Prostate gland (tissue), 2 donors: ENCODE measurements around the gene LRRC3B. TPM values are rescaled to one million over a fixed set of nuclear protein-coding genes. Genes with fewer than 3 reads are reported as not detected.

ENCODE experiments used
- DNase-seq: peaks from one replicate; pipeline ENCODE4 v3.0.0-alpha.2; 2019; ENCODE audit warnings: low spot score
- H3K27ac ChIP-seq, 2 donors: fragments of 200-600 bp; sonication (generic); 2 replicates each; pipeline ENCODE4 v1.5.1; 2017 to 2019
- H3K27me3 ChIP-seq: fragments of 200-600 bp; sonication (generic); replicated peaks from 2 replicates; pipeline ENCODE4 v1.5.1; 2019; ENCODE audit not compliant: insufficient read depth
- H3K36me3 ChIP-seq, 2 donors: fragments of 200-600 bp; sonication (generic); 1 replicate in 1 of 2; 2 replicates in 1 of 2; pipeline versions ENCODE4 v1.5.1 to v1.8.1; 2017 to 2019
- H3K4me1 ChIP-seq: fragments of 200-600 bp; sonication (generic); replicated peaks from 2 replicates; pipeline ENCODE4 v1.5.1; 2019
- H3K4me3 ChIP-seq, 2 donors: fragments of 200-600 bp; sonication (generic); 2 replicates each; pipeline ENCODE4 v1.5.1; 2017 to 2019
- H3K9me3 ChIP-seq: fragments of 200-600 bp; sonication (generic); 2 replicates; pipeline ENCODE4 v1.5.1; 2017
- POLR2A ChIP-seq: fragments of 450-650 bp; IDR thresholded peaks from one replicate; pipeline ENCODE4 v1.6.1; 2016; ENCODE audit warnings: antibody characterized with exemption, mild to moderate bottlenecking
- POLR2AphosphoS5 ChIP-seq: sonication (generic); formaldehyde crosslinking; IDR thresholded peaks from one replicate; pipeline ENCODE4 v1.6.1; 2017; ENCODE audit warnings: antibody characterized with exemption
- WGBS: methylation state at CpG from one replicate; pipeline ENCODE4 v1.1.5; 2018; 5-methylcytosine and 5-hydroxymethylcytosine counted together
- intact Hi-C: fragments of 100-400 bp; cut with DNase I; formaldehyde crosslinking; loops from one replicate; pipeline ENCODE4 v1.14.2; 2022
- total RNA-seq, 2 donors: library from RNA; depleted of rRNA; stranded (reverse); fragments of >200 nt; gene quantifications; one replicate each; pipeline ENCODE4 v1.1.0, GENCODE V29; 2016
- TF ChIP-seq, protein P1 (sequence below), 4 experiments: fragments of 200-600 bp in 2 of 4; fragments of 450-650 bp in 2 of 4; sonication (generic) in 2 of 4; IDR thresholded peaks; 1 replicate in 3 of 4; 2 replicates in 1 of 4; pipeline ENCODE4 v1.5.1; 2016 to 2019; ENCODE audit warnings: antibody characterized with exemption in 4 of 4, mild to moderate bottlenecking in 2 of 4, moderate library complexity in 2 of 4

LRRC3B gene
- total RNA-seq, 2 donors from 2014 or later = 0.09 to 1.5 TPM

DNA sequence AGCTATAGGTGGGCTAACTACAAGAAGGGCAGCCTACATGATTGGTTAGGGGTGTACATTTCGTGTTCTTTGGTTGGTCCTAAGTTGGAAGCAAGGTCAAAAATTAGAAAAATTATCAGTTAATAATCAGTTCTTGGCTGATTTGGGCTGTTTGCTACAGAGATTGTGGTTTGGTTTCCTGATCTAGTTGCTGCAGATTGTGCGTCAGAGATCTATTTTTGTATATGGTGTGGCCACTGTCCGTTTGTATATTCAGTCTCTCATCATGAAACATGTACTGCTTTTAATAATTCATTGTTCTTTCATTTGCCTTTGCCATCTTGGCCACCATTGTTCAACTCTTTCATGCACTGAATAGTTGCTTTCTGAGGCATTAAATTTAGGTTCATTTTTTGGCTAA, 80.9 kb downstream of the LRRC3B start:
- DNase-seq = no peak
- Histone ChIP-seq H3K9me3 (no peaks in the 10 kb centered on the region), H3K27me3 (no peaks in the 10 kb centered on the region), H3K4me3 (no peak overlapping the region), H3K4me1 (no peaks in the 10 kb centered on the region), H3K27ac (no peak overlapping the region), H3K36me3 (no peaks in the 10 kb centered on the region)
- TF ChIP-seq POLR2AphosphoS5 (no peak), POLR2A (no peak)
- TF ChIP-seq, protein P1, sequence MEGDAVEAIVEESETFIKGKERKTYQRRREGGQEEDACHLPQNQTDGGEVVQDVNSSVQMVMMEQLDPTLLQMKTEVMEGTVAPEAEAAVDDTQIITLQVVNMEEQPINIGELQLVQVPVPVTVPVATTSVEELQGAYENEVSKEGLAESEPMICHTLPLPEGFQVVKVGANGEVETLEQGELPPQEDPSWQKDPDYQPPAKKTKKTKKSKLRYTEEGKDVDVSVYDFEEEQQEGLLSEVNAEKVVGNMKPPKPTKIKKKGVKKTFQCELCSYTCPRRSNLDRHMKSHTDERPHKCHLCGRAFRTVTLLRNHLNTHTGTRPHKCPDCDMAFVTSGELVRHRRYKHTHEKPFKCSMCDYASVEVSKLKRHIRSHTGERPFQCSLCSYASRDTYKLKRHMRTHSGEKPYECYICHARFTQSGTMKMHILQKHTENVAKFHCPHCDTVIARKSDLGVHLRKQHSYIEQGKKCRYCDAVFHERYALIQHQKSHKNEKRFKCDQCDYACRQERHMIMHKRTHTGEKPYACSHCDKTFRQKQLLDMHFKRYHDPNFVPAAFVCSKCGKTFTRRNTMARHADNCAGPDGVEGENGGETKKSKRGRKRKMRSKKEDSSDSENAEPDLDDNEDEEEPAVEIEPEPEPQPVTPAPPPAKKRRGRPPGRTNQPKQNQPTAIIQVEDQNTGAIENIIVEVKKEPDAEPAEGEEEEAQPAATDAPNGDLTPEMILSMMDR (IDR thresholded peaks at IDR 0.05) = no peak
- intact Hi-C loops = no loop called here
- WGBS = 89% methylated on average over 3 of the region's 3 CpGs

DNA sequence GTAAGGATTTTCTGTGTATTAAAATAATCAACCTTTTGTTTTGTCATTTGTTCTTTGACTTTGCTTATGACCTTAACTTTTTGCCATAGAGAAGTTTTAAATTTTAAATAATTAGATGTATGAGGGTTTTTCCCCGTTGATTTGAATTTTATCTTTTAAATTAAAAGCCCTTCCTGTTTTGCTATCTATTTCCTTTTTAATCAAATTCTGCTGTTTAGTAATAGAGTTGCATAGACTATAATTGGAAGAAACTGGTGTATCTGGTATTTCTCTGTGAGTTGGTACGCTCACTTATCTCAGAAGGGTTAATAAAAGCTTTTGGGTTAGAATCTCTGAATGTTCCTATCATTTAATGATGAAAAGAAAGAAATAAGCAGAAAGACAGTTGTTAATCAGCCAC, 82.2 kb downstream of the LRRC3B start:
- H3K27ac ChIP-seq = no peak overlapping the region
- H3K9me3 ChIP-seq = no peaks in the 10 kb centered on the region
- WGBS = 95% methylated on average over 2 of the region's 2 CpGs
- H3K27me3 ChIP-seq = no peaks in the 10 kb centered on the region
- no peaks in the 10 kb centered on the region for H3K4me1 ChIP-seq
- no peaks in the 10 kb centered on the region for H3K36me3 ChIP-seq
- no peak for DNase-seq
- TF ChIP-seq, protein P1 (IDR thresholded peaks at IDR 0.05) = no peak
- TF ChIP-seq POLR2A (no peak), POLR2AphosphoS5 (no peak)
- H3K4me3 ChIP-seq = no peak overlapping the region
- intact Hi-C loops = no loop called here

DNA sequence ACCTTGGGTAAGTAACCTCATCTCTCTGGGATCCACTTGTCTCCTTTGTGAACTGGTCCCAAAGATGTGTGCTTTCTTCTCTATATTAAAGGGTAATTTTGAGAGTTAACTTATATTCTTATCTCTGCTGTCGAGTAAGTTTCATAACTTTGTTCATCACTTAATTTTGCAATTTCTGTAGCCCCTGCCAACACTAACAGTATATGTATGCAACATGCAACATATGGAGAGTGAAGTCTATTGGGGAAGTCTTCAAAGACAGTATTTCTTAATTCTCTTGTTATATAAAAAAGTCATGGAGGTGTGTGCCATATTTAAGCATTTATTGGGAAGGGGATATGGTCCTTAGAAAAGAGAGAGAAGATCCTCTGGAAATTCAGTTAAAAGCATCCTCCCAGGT, 85.9 kb downstream of the LRRC3B start:
- no peaks in the 10 kb centered on the region for H3K27me3 ChIP-seq
- H3K4me3 ChIP-seq = no peak overlapping the region
- H3K9me3 ChIP-seq = no peaks in the 10 kb centered on the region
- H3K36me3 ChIP-seq = no peaks in the 10 kb centered on the region
- no peaks in the 10 kb centered on the region for H3K4me1 ChIP-seq
- intact Hi-C loops = no loop called here
- no peak overlapping the region for H3K27ac ChIP-seq
- no peak for DNase-seq
- TF ChIP-seq POLR2AphosphoS5 (no peak), POLR2A (no peak)
- TF ChIP-seq, protein P1 (IDR thresholded peaks at IDR 0.05) = no peak
- 82% methylated on average over 1 of the region's 1 CpG for WGBS

DNA sequence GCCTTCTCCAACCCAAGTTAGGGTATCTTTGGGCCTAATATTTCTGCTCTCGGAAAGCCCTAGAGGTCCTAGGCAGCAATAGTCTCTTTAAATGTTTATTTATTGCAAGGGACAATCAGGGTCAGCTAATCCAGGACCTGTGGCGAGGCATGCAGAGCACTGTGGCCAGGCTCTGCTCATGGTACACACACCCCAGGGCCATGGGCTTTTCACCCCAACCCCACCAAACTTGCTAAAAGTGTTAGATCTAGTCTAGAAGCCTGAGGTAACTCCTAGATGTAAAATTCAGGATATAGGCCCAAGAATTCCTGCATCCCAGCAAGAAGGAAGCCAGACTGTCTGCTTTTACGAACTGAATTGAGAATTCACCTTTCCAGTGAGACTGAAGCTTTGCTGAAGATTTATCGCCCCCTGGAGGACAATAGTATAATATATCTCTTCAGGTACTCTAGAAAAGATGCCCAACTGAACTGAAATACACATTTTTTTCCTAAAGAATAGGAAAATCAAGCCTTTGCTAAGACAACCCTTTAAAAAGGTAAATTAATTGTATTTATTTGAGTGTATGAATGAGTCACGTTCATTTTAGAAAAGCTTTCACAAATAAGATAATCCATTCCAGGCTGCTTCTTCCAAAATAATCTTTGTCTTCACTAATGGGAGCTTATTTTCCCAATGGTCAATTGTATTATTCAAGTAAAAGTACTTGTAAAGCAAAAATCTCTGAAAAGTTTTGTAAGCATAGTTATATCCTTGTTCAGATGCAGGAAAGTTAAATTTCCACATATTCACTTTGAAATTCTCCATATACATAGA, 89.8 kb downstream of the LRRC3B start:
- H3K9me3 ChIP-seq = no peaks in the 10 kb centered on the region
- no peak for TF ChIP-seq POLR2A
- TF ChIP-seq, protein P1 (IDR thresholded peaks at IDR 0.05) = peak; percentile 22 to 69 (median 62)
- no peaks in the 10 kb centered on the region for H3K4me1 ChIP-seq
- no peak overlapping the region for H3K4me3 ChIP-seq
- WGBS = 34% methylated on average over 5 of the region's 5 CpGs
- no peak overlapping the region for H3K27ac ChIP-seq
- H3K36me3 ChIP-seq = no peaks in the 10 kb centered on the region
- intact Hi-C loops = loop anchor here (5.0 kb wide), 3 partner anchors 810 to 1065 kb away; no protein-coding TSS in a partner anchor
- DNase-seq = no peak
- no peaks in the 10 kb centered on the region for H3K27me3 ChIP-seq

DNA sequence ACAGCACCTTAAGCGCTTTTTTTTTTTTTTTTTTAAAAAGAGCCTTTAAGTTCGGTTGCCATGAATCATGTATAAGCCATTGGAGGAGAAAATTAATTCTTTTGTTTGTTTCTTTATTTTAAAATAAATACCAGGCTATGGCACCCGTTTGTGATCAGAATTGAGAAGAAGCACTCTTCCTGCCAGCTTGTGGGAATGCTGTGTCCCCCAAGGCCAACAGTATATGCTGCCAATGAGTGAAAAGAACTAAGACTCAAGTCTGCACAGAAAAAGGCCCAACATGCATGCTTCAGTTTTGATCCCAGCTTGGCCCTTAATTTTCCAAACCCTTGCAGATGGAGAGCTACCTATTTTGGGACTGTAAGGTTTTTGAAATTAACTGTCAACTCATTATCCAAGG, 90.5 kb downstream of the LRRC3B start:
- WGBS = 81% methylated on average over 3 of the region's 3 CpGs
- H3K9me3 ChIP-seq = no peaks in the 10 kb centered on the region
- H3K27ac ChIP-seq = no peak overlapping the region
- H3K4me3 ChIP-seq = no peak overlapping the region
- no peaks in the 10 kb centered on the region for H3K27me3 ChIP-seq
- no peaks in the 10 kb centered on the region for H3K36me3 ChIP-seq
- no peak for DNase-seq
- TF ChIP-seq, protein P1 (IDR thresholded peaks at IDR 0.05) = no peak
- no peak for TF ChIP-seq POLR2A
- no peak for TF ChIP-seq POLR2AphosphoS5
- intact Hi-C loops = loop anchor here (5.0 kb wide), 3 partner anchors 811 to 1066 kb away; no protein-coding TSS in a partner anchor
- no peaks in the 10 kb centered on the region for H3K4me1 ChIP-seq
